ENCODE results near the gene GJD3. TPM values are rescaled to one million over a fixed set of nuclear protein-coding genes. Genes with fewer than 3 reads are reported as not detected.
"Not testable (repeated sequence)": the region's sequence is repeated elsewhere in the genome, so short reads cannot be mapped to it uniquely, and the experiment has no call there.

GJD3 gene
- not detected for polyA plus RNA-seq (ENCODE audit: insufficient read length in 3 of 3)

GRCh38 chr17:40364121-40364861 is at the start of gene GJD3:
Gene GJD3 (minus strand): TSS chr17:40364737. CDS start chr17:40363815, 922 bp downstream.
- no peak for DNase-seq (ENCODE audit: low read depth in 3 of 3, low spot score in 2 of 3)

- not testable (repeated sequence) for DNase-seq (ENCODE audit: low read depth in 3 of 3, low spot score in 2 of 3)
Observed at GRCh38 chr17:40414312-40414711, 49.8 kb upstream of the GJD3 start.

- DNase-seq (ENCODE audit: low read depth in 3 of 3, low spot score in 2 of 3), result no peak
Observed at GRCh38 chr17:40412880-40413279, 48.3 kb upstream of the GJD3 start.

GRCh38 chr17:40411821-40412220 is 47.3 kb upstream of the GJD3 start:
- no peak for DNase-seq (ENCODE audit: low read depth in 3 of 3, low spot score in 2 of 3)

GRCh38 chr17:40410082-40410481 is 45.5 kb upstream of the GJD3 start:
- DNase-seq (ENCODE audit: low read depth in 3 of 3, low spot score in 2 of 3), result no peak

- not testable (repeated sequence) for DNase-seq (ENCODE audit: low read depth in 3 of 3, low spot score in 2 of 3)
Observed at GRCh38 chr17:40409540-40409939, 45.0 kb upstream of the GJD3 start.

- DNase-seq (ENCODE audit: low read depth in 3 of 3, low spot score in 2 of 3), result no peak
Observed at GRCh38 chr17:40407460-40407859, 42.9 kb upstream of the GJD3 start.

- no peak for DNase-seq (ENCODE audit: low read depth in 3 of 3, low spot score in 2 of 3)
Observed at GRCh38 chr17:40404003-40404402, 39.5 kb upstream of the GJD3 start.

- DNase-seq (ENCODE audit: low read depth in 3 of 3, low spot score in 2 of 3), result no peak
Observed at GRCh38 chr17:40402668-40403067, 38.1 kb upstream of the GJD3 start.

GRCh38 chr17:40399185-40399584 is 34.6 kb upstream of the GJD3 start:
- DNase-seq (ENCODE audit: low read depth in 3 of 3, low spot score in 2 of 3), result no peak

- not testable (repeated sequence) for DNase-seq (ENCODE audit: low read depth in 3 of 3, low spot score in 2 of 3)
Observed at GRCh38 chr17:40386555-40386954, 22.0 kb upstream of the GJD3 start.

GRCh38 chr17:40382251-40382650 is 17.7 kb upstream of the GJD3 start:
- DNase-seq (ENCODE audit: low read depth in 3 of 3, low spot score in 2 of 3), result no peak

- no peak for DNase-seq (ENCODE audit: low read depth in 3 of 3, low spot score in 2 of 3)
Observed at GRCh38 chr17:40378966-40379365, 14.4 kb upstream of the GJD3 start.

- no peak for DNase-seq (ENCODE audit: low read depth in 3 of 3, low spot score in 2 of 3)
Observed at GRCh38 chr17:40377832-40378231, 13.3 kb upstream of the GJD3 start.

- DNase-seq (ENCODE audit: low read depth in 3 of 3, low spot score in 2 of 3), result not testable (repeated sequence)
Observed at GRCh38 chr17:40376541-40376940, 12.0 kb upstream of the GJD3 start.

- DNase-seq (ENCODE audit: low read depth in 3 of 3, low spot score in 2 of 3), result not testable (repeated sequence)
Observed at GRCh38 chr17:40375786-40376185, 11.2 kb upstream of the GJD3 start.

GRCh38 chr17:40374821-40375498 is 10.4 kb upstream of the GJD3 start:
- DNase-seq (ENCODE audit: low read depth in 3 of 3, low spot score in 2 of 3), result no peak

GRCh38 chr17:40373999-40374398 is 9.5 kb upstream of the GJD3 start:
- DNase-seq (ENCODE audit: low read depth in 3 of 3, low spot score in 2 of 3), result no peak

GRCh38 chr17:40373324-40373723 is 8.8 kb upstream of the GJD3 start:
- no peak for DNase-seq (ENCODE audit: low read depth in 3 of 3, low spot score in 2 of 3)

GRCh38 chr17:40372644-40373043 is 8.1 kb upstream of the GJD3 start:
- DNase-seq (ENCODE audit: low read depth in 3 of 3, low spot score in 2 of 3), result not testable (repeated sequence)

- no peak for DNase-seq (ENCODE audit: low read depth in 3 of 3, low spot score in 2 of 3)
Observed at GRCh38 chr17:40372031-40372430, 7.5 kb upstream of the GJD3 start.

GRCh38 chr17:40371261-40371929 is 6.9 kb upstream of the GJD3 start:
- no peak for DNase-seq (ENCODE audit: low read depth in 3 of 3, low spot score in 2 of 3)
